ENCODE results near the gene TRAPPC6A.

Gene TRAPPC6A

GRCh38 chr19:45177817-45178261 is at the start of gene TRAPPC6A:
TRAPPC6A (minus strand) TSS chr19:45178237; CDS start chr19:45178218, 19 bp downstream.
- no peak for DNase-seq

- no peak for DNase-seq
Measured at GRCh38 chr19:45224645-45225044, 46.6 kb upstream of the TRAPPC6A start.

GRCh38 chr19:45223879-45224278 is 45.8 kb upstream of the TRAPPC6A start:
- DNase-seq: no peak

- DNase-seq: no peak
Measured at GRCh38 chr19:45222724-45223123, 44.7 kb upstream of the TRAPPC6A start.

- DNase-seq: no peak
Measured at GRCh38 chr19:45218911-45219743, 41.1 kb upstream of the TRAPPC6A start.

GRCh38 chr19:45218426-45218825 is 40.4 kb upstream of the TRAPPC6A start:
- no peak for DNase-seq

GRCh38 chr19:45217957-45218334 is 39.9 kb upstream of the TRAPPC6A start:
- DNase-seq: no peak

GRCh38 chr19:45217193-45217956 is 39.3 kb upstream of the TRAPPC6A start:
- no peak for DNase-seq

- DNase-seq: no peak
Measured at GRCh38 chr19:45216667-45217066, 38.6 kb upstream of the TRAPPC6A start.

- no peak for DNase-seq
Measured at GRCh38 chr19:45215391-45216191, 37.6 kb upstream of the TRAPPC6A start.

- no peak for DNase-seq
Measured at GRCh38 chr19:45213031-45213430, 35.0 kb upstream of the TRAPPC6A start.

- DNase-seq: no peak
Measured at GRCh38 chr19:45211751-45212381, 33.8 kb upstream of the TRAPPC6A start.

- DNase-seq: no peak
Measured at GRCh38 chr19:45206328-45206727, 28.3 kb upstream of the TRAPPC6A start.

- no peak for DNase-seq
Measured at GRCh38 chr19:45205810-45206209, 27.8 kb upstream of the TRAPPC6A start.

- no peak for DNase-seq
Measured at GRCh38 chr19:45202637-45203036, 24.6 kb upstream of the TRAPPC6A start.

GRCh38 chr19:45200568-45200967 is 22.5 kb upstream of the TRAPPC6A start:
- DNase-seq: no peak

GRCh38 chr19:45195764-45196163 is 17.7 kb upstream of the TRAPPC6A start:
- DNase-seq: no peak

GRCh38 chr19:45191375-45191774 is 13.3 kb upstream of the TRAPPC6A start:
- no peak for DNase-seq

GRCh38 chr19:45189971-45190370 is 11.9 kb upstream of the TRAPPC6A start:
- DNase-seq: no peak

GRCh38 chr19:45187421-45188100 is 9.5 kb upstream of the TRAPPC6A start:
- DNase-seq: no peak

GRCh38 chr19:45186509-45187334 is 8.7 kb upstream of the TRAPPC6A start:
- no peak for DNase-seq
